GM18867 (cell line): ENCODE data around the gene MED12L.

Experiments
- ATAC-seq: cut with Tn5 transposase; IDR thresholded peaks from one replicate; pipeline ENCODE4 v1.9.1; 2021; ENCODE audit warnings: mild to moderate bottlenecking, moderate library complexity; ENCODE audit not compliant: unreplicated experiment

Gene MED12L

DNA sequence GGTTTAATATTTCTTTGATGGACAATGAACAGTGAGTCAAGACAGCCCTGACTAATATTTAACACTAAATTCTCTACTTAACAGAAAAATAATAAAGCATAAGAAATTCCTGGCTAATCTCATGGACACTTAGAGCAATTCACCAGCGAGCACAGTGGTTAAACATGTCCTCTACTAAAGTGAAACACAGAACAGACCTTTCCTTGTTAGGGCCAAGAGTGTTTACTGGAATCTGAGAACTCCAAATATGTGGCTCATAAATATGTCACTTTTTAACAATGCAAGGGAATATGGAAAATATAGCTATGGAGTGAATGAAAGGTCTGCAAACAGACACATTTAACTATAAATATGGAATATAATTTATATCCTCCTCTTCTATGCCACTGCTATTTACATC is 394.0 kb downstream of the MED12L start:
- ATAC-seq: no peak

DNA sequence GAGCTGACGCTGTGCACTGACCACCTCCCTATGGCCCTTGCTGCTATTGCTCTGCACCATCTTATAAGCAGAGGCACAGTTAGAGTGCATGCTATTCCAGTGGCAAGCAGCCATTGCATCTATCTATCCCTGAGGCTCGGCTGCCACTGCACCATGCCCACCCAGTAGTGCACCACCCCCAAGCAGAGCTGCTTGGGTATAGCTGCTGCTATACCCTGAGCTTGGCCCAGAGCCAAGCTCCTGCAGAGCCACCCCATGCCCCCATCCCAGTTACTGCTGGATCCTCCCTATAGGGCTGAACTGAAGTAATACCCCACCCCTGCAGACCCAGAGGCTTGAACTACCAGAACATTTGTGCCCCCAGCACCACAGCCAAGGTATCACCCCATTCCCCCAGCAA is 395.0 kb downstream of the MED12L start:
- no peak for ATAC-seq

DNA sequence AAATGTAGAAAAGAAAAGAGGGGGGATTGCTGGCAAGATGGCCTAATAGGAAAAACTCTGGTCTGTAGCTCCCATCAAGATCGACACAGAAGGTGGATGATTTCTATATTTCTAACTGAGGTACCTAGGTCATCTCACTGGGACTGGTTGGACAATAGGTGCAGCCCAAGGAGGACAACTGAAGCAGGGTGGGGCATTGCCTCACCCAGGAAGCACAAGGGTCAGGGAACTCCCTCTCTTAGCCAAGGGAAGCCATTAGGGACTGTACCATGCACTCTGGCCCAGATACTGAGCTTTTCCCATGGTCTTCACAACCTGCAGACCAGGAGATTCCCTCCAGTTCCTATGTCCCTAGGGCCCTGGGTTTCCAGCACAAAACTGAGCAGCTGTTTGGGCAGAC is 398.0 kb downstream of the MED12L start:
- no peak for ATAC-seq

DNA sequence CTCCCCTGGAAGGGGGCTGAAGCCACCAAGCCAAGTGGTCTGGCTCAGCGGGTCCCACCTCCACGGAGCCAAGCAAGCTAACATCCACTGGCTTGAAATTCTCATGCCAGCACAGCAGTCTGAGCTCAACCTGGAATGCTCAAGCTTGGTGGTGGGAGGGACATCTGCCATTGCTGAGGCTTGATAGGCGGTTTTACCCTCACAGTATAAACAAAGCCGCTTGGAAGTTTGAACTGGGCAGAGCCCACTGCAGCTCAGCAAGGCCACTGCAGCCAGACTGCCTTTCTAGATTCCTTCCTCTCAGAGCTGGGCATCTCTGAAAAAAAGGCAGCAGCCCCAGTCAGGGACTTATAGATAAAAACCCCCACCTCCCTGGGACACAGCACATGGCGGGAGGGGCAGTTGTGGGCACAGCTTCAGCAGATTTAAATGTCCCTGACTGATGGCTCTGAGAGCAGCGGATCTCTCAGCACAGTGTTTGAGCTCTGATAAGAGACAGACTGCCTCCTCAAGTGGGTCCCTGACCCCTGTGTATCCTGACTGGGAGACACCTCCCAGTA is 398.6 kb downstream of the MED12L start:
- no peak for ATAC-seq
